Adrenal gland (tissue), 5 donors: ENCODE data around the gene NRP2.

Source experiments
- POLR2A ChIP-seq, 2 donors: fragments of 450-650 bp; IDR thresholded peaks; one replicate each; pipeline ENCODE4 v1.6.1; 2017; ENCODE audit warnings: antibody characterized with exemption in 2 of 2, mild to moderate bottlenecking in 2 of 2, moderate library complexity in 1 of 2
- TF ChIP-seq, protein P1 (sequence below), 6 experiments: fragments of 450-650 bp in 4 of 6; fragments of 200-600 bp in 2 of 6; sonication (generic) in 1 of 6; IDR thresholded peaks; 1 replicate in 5 of 6; 2 replicates in 1 of 6; pipeline versions ENCODE4 v1.5.1 to v1.8.0; 2016 to 2021; ENCODE audit warnings: antibody characterized with exemption in 6 of 6, mild to moderate bottlenecking in 2 of 6, moderate library complexity in 1 of 6
- donor health status: DM: no; HTN: no; CAD: no.

GRCh38 chr2:205759257-205759656 lies 77.0 kb downstream of the NRP2 start:
- TF ChIP-seq, protein P1, sequence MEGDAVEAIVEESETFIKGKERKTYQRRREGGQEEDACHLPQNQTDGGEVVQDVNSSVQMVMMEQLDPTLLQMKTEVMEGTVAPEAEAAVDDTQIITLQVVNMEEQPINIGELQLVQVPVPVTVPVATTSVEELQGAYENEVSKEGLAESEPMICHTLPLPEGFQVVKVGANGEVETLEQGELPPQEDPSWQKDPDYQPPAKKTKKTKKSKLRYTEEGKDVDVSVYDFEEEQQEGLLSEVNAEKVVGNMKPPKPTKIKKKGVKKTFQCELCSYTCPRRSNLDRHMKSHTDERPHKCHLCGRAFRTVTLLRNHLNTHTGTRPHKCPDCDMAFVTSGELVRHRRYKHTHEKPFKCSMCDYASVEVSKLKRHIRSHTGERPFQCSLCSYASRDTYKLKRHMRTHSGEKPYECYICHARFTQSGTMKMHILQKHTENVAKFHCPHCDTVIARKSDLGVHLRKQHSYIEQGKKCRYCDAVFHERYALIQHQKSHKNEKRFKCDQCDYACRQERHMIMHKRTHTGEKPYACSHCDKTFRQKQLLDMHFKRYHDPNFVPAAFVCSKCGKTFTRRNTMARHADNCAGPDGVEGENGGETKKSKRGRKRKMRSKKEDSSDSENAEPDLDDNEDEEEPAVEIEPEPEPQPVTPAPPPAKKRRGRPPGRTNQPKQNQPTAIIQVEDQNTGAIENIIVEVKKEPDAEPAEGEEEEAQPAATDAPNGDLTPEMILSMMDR (IDR thresholded peaks at IDR 0.05) = no peak
- no peak for TF ChIP-seq POLR2A (IDR thresholded peaks at IDR 0.05)
